ENCODE results near the gene C22orf15. TPM values are rescaled to one million over a fixed set of nuclear protein-coding genes. Genes with fewer than 3 reads are reported as not detected.

C22orf15 gene
- total RNA-seq, 1 experiment from 2014 or later: 0.81 TPM

GRCh38 chr22:23742505-23743264 is 20.1 kb upstream of the C22orf15 start:
- no CpG with 5 or more reads among the region's 7 CpGs for WGBS (ENCODE audit: extremely low coverage, insufficient read length, low lambda C conversion rate)
- no peaks in the 10 kb centered on the region for H3K9me3 ChIP-seq (ENCODE audit: control insufficient read depth, low read depth, low read length)
- no peaks in the 10 kb centered on the region for H3K9me3 Mint-ChIP-seq

More at GRCh38 chr22:23742505-23743264, 20.1 kb upstream of the C22orf15 start:
- Histone ChIP-seq H3K27ac (ENCODE audit: insufficient read length, low read depth, low read length) (no peak overlapping the region), H4K5ac (ENCODE audit: insufficient read length, low read depth, low read length) (no peak overlapping the region), H3K56ac (ENCODE audit: insufficient read length, low read depth, low read length) (no peak overlapping the region), H2BK12ac (ENCODE audit: insufficient read length, low read depth, low read length) (no peak overlapping the region), H2AFZ (ENCODE audit: low read length) (no peak overlapping the region), H3K18ac (ENCODE audit: insufficient read length, low read depth, low read length) (no peak overlapping the region), H3K27me3 (ENCODE audit: insufficient read depth, low read length) (no peaks in the 10 kb centered on the region), H4K20me1 (ENCODE audit: control insufficient read depth, insufficient read depth, insufficient read length) (no peaks in the 10 kb centered on the region), H3K4ac (ENCODE audit: low read depth, low read length) (no peak overlapping the region), H2AK5ac (ENCODE audit: insufficient read length, low read length) (no peak overlapping the region), H3K9ac (ENCODE audit: extremely low read depth, insufficient read length, low read length) (no peak overlapping the region), H2BK5ac (ENCODE audit: insufficient read length, low read length) (no peak overlapping the region), H3K14ac (ENCODE audit: insufficient read depth, low read length) (no peak overlapping the region), H2BK120ac (ENCODE audit: low read depth, low read length, poor library complexity, severe bottlenecking) (no peak overlapping the region), H3K23me2 (ENCODE audit: insufficient read length, low read depth, low read length, poor library complexity, severe bottlenecking) (no peaks in the 10 kb centered on the region), H2BK20ac (ENCODE audit: low read depth, low read length, poor library complexity, severe bottlenecking) (no peak overlapping the region), H2BK15ac (ENCODE audit: low read depth, low read length) (no peak overlapping the region), H3K23ac (ENCODE audit: insufficient read length, low read depth, low read length) (no peak overlapping the region), H4K91ac (ENCODE audit: insufficient read length, low read depth, low read length) (no peak overlapping the region), H3K4me1 (ENCODE audit: insufficient read depth, low read length) (no peaks in the 10 kb centered on the region; the same call in 1 of the 2 replicates), H3K79me1 (ENCODE audit: insufficient read depth, low read depth, low read length, poor library complexity, severe bottlenecking) (no peaks in the 10 kb centered on the region), H3T11ph (ENCODE audit: low read length) (no peak overlapping the region), H3K4me2 (ENCODE audit: insufficient read depth, insufficient read length, low read length) (no peak overlapping the region), H3K79me2 (ENCODE audit: insufficient read depth, low read length) (no peaks in the 10 kb centered on the region), H4K8ac (replicated peaks; ENCODE audit: insufficient read length, low read depth, low read length) (no peak overlapping the region)
- H3K4me3 Mint-ChIP-seq: no peak overlapping the region; a peak in 1 of 5 replicates
- H3K27ac Mint-ChIP-seq: no peak overlapping the region
- no peaks in the 10 kb centered on the region; a peak in 1 of 4 replicates for H3K4me1 Mint-ChIP-seq
- no peak for TF ChIP-seq CTCF (conservative IDR thresholded peaks at IDR 0.05)
- no peak for DNase-seq
- peaks cover 16 to 25% (median 18%) of the 10 kb centered on the region in 3 experiments for H3K36me3 Mint-ChIP-seq (ENCODE audit: insufficient read depth in 1 of 3, low read depth in 3 of 3)
- H3K27me3 Mint-ChIP-seq (ENCODE audit: low read depth): no peaks in the 10 kb centered on the region
